ENCODE results near the gene TMEM141.
"Not testable (repeated sequence)": the region's sequence is repeated elsewhere in the genome, so short reads cannot be mapped to it uniquely, and the experiment has no call there.

The TMEM141 gene

DNA sequence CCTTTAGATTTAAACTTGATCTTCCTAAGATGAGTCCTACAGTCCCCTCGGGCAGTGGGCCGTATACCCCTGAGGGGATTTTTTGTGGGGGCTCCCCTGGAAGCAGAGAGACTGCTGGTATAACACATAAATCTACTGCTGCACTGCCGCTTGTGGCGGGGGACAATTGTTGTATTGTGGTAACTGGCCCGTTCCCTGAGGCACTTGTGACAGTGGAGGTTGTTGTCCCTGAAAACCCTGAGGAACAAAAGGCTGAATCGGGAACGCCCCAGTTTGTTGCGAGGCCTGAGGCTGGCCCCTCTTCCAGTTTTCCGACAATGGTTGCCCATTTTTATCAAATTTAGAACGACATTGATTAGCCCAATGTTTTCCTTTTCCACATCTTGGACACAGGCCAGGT is 4.7 kb upstream of the TMEM141 start:
- no peak overlapping the region for H3K4me3 ChIP-seq (ENCODE audit: low read depth, low read length)
- CTCF ChIA-PET, result interaction anchor here (1.0 to 7.0 kb wide), 16 partner anchors 9 to 450 kb away, joined by 3 to 101 read pairs (median 8); partner anchors contain the start of genes ABCA2, AJM1, FUT7 and LCN15
- no peak for DNase-seq (ENCODE audit: low read depth, low spot score)
- POLR2A ChIA-PET, result no interaction called here
- TF ChIP-seq, protein P1, sequence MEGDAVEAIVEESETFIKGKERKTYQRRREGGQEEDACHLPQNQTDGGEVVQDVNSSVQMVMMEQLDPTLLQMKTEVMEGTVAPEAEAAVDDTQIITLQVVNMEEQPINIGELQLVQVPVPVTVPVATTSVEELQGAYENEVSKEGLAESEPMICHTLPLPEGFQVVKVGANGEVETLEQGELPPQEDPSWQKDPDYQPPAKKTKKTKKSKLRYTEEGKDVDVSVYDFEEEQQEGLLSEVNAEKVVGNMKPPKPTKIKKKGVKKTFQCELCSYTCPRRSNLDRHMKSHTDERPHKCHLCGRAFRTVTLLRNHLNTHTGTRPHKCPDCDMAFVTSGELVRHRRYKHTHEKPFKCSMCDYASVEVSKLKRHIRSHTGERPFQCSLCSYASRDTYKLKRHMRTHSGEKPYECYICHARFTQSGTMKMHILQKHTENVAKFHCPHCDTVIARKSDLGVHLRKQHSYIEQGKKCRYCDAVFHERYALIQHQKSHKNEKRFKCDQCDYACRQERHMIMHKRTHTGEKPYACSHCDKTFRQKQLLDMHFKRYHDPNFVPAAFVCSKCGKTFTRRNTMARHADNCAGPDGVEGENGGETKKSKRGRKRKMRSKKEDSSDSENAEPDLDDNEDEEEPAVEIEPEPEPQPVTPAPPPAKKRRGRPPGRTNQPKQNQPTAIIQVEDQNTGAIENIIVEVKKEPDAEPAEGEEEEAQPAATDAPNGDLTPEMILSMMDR (IDR thresholded peaks at IDR 0.05; ENCODE audit: insufficient read depth, low read length, missing control alignments), result no peak

DNA sequence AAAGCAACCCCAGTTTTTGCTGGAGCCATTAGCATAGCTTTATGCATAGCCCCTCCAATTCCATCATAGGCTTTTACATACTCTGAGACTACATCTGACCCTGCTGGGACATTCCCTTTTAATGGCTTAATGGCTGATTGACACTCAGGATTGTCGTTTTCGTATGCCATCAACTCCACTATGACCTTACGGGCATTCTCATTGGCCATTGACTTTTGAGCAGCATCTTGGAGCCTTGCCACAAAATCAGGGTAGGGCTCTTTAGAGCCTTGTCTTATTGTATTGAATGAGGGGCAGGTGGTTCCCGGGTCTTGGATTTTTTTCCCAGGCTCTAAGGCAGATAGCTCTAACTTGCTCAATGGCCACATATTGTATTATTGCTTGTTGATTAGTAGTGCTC is 4.2 kb upstream of the TMEM141 start:
- POLR2A ChIA-PET; H3K4me3 ChIP-seq (ENCODE audit: low read depth, low read length); DNase-seq (ENCODE audit: low read depth, low spot score): not testable (repeated sequence)
- CTCF ChIA-PET, result interaction anchor here (1.0 to 7.0 kb wide), 19 partner anchors 10 to 450 kb away, joined by 3 to 101 read pairs (median 7); partner anchors contain the start of genes ABCA2, AJM1, FUT7 and LCN15

DNA sequence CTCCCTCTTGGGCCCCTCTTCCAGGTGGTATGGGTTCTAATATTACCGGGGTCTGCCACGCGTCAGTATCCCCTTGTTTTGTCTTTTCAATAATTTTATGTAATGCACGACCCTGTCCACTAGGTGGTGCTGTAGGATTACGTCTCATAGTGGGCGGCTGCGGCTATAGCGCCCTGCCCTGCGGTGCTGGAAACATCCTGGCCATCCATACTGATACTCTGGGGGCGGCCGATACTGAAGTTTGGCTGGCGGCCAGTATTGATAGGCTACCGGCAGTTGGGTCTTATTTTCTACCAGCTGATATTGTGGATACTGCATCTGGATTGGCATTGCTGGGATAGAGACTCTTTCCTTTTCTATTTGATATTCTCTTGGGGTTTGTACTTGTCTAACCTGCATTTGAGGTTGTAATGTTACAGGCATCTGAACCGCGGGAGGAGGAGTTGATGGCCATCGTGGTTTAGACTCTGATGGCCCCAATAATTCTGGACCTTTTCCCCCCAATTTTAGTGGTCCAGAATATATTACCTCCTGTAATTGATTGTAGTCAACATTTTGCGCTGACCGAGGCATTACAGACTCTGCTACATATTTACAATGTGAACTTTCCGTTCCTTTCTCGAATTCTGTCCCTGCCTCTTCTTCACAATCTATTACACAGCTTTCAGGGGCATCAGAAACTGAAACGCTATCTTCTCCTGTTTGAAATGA is 3.3 kb upstream of the TMEM141 start:
- CTCF ChIA-PET, result interaction anchor here (0.7 to 7.0 kb wide), 28 partner anchors 11 to 449 kb away, joined by 3 to 101 read pairs (median 5); partner anchors contain the start of genes ABCA2, C8G, FUT7 and LCN15
- no peak for DNase-seq (ENCODE audit: low read depth, low spot score)
- POLR2A ChIA-PET, result no interaction called here
- no peak overlapping the region for H3K4me3 ChIP-seq (ENCODE audit: low read depth, low read length)
- TF ChIP-seq, protein P1 (IDR thresholded peaks at IDR 0.05; ENCODE audit: insufficient read depth, low read length, missing control alignments), result peak; percentile 73

DNA sequence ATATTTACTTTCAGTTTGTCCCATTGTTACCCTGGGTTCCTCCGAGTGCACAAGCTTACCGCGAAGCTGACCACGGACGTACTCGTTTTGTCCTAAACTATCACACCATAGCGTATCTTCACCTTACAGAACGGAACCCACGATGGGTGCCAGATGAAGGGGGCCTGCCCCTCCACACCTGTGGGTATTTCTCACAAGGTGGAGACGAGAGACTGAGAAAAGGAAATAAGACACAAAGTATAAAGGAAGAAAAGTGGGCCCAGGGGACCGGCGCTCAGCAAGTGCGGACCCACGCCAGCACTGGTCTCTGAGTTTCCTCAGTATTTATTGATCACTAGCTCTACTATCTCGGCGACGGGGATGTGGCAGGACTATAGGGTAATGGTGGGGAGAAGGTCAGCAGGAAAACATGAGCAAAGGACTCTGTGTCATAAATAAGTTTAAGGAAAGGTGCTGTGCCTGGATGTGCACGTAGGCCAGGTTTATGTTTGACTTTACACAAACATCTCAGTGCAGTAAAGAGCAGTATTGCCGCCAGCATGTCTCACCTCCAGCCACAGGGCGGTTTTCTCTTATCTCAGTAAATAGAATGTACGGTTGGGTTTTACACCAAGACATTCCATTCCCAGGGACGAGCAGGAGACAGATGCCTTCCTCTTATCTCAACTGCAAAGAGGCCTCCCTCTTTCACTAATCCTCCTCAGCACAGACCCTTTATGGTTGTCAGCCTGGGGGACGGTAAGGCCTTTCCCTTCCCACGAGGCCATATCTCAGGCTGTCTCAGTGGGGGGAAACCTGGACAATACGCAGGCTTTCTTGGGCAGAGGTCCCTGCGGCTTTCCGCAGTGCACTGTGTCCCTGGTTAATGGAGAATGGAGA is 2.3 kb upstream of the TMEM141 start:
- DNase-seq (ENCODE audit: low read depth, low spot score); POLR2A ChIA-PET; H3K4me3 ChIP-seq (ENCODE audit: low read depth, low read length): not testable (repeated sequence)
- CTCF ChIA-PET, result interaction anchor here (0.7 to 7.0 kb wide), 18 partner anchors 12 to 448 kb away, joined by 3 to 101 read pairs (median 6); partner anchors contain the start of genes ABCA2, C8G, FUT7 and NPDC1

DNA sequence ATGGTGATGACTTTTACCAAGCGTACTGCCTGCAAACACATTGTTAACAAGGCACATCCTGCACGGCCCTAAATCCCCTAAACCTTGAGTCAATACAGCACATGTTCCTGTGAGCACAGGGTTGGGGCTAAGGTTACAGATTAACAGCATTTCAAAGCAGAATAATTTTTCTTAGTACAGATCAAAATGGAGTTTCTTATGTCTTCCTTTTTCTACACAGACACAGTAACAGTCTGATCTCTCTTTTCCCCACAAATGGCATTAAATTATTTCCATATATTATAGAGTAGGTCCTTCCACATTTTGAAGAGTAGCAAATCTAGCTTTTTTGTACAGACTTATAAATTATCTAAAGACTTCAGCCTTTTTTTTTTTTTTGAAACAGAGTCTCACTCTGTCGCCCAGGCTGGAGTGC is 1.6 kb upstream of the TMEM141 start:
- ChIA-PET POLR2A (no interaction called here), CTCF (interaction anchor here (0.7 to 7.0 kb wide), 5 partner anchors 12 to 282 kb away, joined by 3 to 101 read pairs (median 39); partner anchors contain the start of genes ABCA2, FUT7 and NPDC1)
- TF ChIP-seq, protein P1 (IDR thresholded peaks at IDR 0.05; ENCODE audit: insufficient read depth, low read length, missing control alignments), result no peak
- no peak for DNase-seq (ENCODE audit: low read depth, low spot score)
- no peak overlapping the region for H3K4me3 ChIP-seq (ENCODE audit: low read depth, low read length)

DNA sequence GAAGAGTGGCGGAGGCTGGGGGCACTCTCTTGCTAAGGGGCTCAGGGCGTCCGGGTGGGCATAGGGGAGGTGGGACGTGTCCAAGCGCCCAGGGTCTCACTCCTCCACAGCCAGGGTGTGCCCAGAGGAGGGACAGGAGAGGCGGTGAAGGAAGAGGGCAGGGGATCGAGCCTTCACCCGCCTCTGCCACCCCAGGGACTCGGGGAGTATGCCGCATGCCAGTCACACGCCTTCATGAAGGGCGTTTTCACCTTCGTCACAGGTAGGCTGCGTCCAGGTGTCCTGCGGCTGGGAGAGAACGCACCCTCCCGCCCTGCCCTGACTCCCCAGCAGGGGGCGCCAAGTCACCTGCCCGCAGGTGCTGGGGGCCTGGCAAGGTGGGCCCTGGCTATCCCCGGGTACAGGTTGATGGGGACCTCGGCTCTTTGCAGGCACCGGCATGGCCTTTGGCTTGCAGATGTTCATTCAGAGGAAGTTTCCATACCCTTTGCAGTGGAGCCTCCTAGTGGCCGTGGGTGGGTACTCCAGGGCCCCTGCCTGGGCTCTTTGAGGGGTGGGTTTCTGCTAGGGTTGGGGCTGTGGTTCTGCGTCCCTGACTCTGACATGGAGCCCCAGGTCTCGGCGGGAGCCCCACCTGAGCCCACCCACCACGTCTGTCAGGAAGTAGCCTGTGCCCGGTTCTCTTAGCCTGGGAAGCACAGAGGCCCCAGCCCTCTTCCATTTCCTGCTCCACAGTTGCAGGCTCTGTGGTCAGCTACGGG is 552 bp downstream of the TMEM141 start:
- no peak for DNase-seq (ENCODE audit: low read depth, low spot score)
- TF ChIP-seq, protein P1 (IDR thresholded peaks at IDR 0.05; ENCODE audit: insufficient read depth, low read length, missing control alignments), result peak; percentile 65
- POLR2A ChIA-PET, result interaction anchor here (1.1 kb wide), 1 partner anchor 9 kb away, joined by 5 read pairs; no protein-coding TSS in a partner anchor
- peak overlapping the region; percentile 94 for H3K4me3 ChIP-seq (ENCODE audit: low read depth, low read length)
- CTCF ChIA-PET, result interaction anchor here (0.9 to 7.0 kb wide), 16 partner anchors 9 to 272 kb away, joined by 3 to 101 read pairs (median 4); partner anchors contain the start of genes AJM1 and RABL6

All from AG04449 (cell line).